A549 (cell line): ENCODE measurements around the gene GDF10. TPM values are rescaled to one million over a fixed set of nuclear protein-coding genes. Genes with fewer than 3 reads are reported as not detected.

Source experiments
- ATAC-seq, 2 experiments: fragments of 200-7000 bp in 1 of 2; fragments of >200 bp in 1 of 2; cut with Nextera tagmentation in 1 of 2; cut with Tn5 transposase in 1 of 2; 3 replicates each; pipeline versions ENCODE4 v1.8.0 to v1.9.1; 2018 to 2020; ENCODE audit warnings: mild to moderate bottlenecking in 1 of 2, moderate library complexity in 1 of 2
- CTCF ChIA-PET: fragments of 300-600 bp; sonication (Branson Sonifier 250); formaldehyde crosslinking; extraction: SDS; loops from one replicate; lab custom pipeline; 2021; ENCODE audit warnings: antibody characterized with exemption, inconsistent platforms; lab: Yijun Ruan, JAX
- POLR2A ChIA-PET: fragments of 350-600 bp; formaldehyde crosslinking; extraction: SDS; loops from one replicate; lab custom pipeline; 2021; ENCODE audit warnings: antibody characterized with exemption, inconsistent platforms; lab: Yijun Ruan, JAX
- DNase-seq, 2 experiments: peaks; one replicate each; pipeline versions ENCODE4 v3.0.0 to v3.0.0-alpha.2; 2011 to 2016; ENCODE audit warnings: low read depth in 1 of 2, low spot score in 1 of 2
- FAIRE-seq: peaks from 2 replicates; lab custom pipeline; 2011; peaks lifted over from hg19 to GRCh38; lab: Jason Lieb, UNC
- H3K27ac ChIP-seq, 2 experiments: fragments of >200 bp; sonication (Bioruptor Twin); formaldehyde crosslinking; 3 replicates each; pipeline ENCODE4 v1.5.1; 2016 to 2017
- H3K4me1 ChIP-seq: fragments of >200 bp; sonication (Bioruptor Twin); formaldehyde crosslinking; 3 replicates; pipeline ENCODE4 v1.6.1; 2016
- H3K4me2 ChIP-seq: fragments of >200 bp; sonication (Bioruptor Twin); formaldehyde crosslinking; 3 replicates; pipeline ENCODE4 v1.6.1; 2016
- H3K4me3 ChIP-seq: fragments of >200 bp; sonication (Bioruptor Twin); formaldehyde crosslinking; 3 replicates; pipeline ENCODE4 v1.5.1; 2016
- H3K9me3 ChIP-seq: fragments of >200 bp; sonication (Bioruptor Twin); formaldehyde crosslinking; 3 replicates; pipeline ENCODE4 v1.6.1; 2016
- ATOH8 ChIP-seq: fragments of 250-450 bp; sonication (Bioruptor Pico); IDR thresholded peaks from 2 replicates; pipeline ENCODE4 v1.5.0; 2020; ENCODE audit warnings: low read depth, mild to moderate bottlenecking, moderate library complexity
- CBX2 ChIP-seq: fragments of 200-600 bp; sonication (generic); IDR thresholded peaks from 2 replicates; pipeline ENCODE4 v1.6.1; 2016; ENCODE audit warnings: low read depth, mild to moderate bottlenecking, borderline replicate concordance
- CBX8 ChIP-seq: fragments of 200-600 bp; sonication (generic); IDR thresholded peaks from 2 replicates; pipeline ENCODE4 v1.6.1; 2016
- CTCF ChIP-seq: fragments of >200 bp; sonication (Bioruptor Twin); formaldehyde crosslinking; IDR thresholded peaks from 3 replicates; pipeline ENCODE4 v1.5.1; 2016
- EHMT2 ChIP-seq: fragments of 200-600 bp; sonication (generic); IDR thresholded peaks from 2 replicates; pipeline ENCODE4 v1.6.1; 2016; ENCODE audit warnings: antibody characterized with exemption, low read depth, mild to moderate bottlenecking, moderate library complexity
- ELK1 ChIP-seq: fragments of 150-350 bp; IDR thresholded peaks from 2 replicates; pipeline ENCODE4 v1.6.1; 2014; ENCODE audit warnings: low read depth, mild to moderate bottlenecking, low read length
- ESRRA ChIP-seq: fragments of 150-350 bp; IDR thresholded peaks from 2 replicates; pipeline ENCODE4 v1.6.1; 2014; ENCODE audit warnings: mild to moderate bottlenecking, low read length, borderline replicate concordance
- FOXS1 ChIP-seq: fragments of 250-450 bp; sonication (Bioruptor Pico); IDR thresholded peaks from 2 replicates; pipeline ENCODE4 v1.5.0; 2020; ENCODE audit warnings: mild to moderate bottlenecking, moderate library complexity
- HDAC2 ChIP-seq: fragments of 200-600 bp; sonication (generic); IDR thresholded peaks from 2 replicates; pipeline ENCODE4 v1.6.1; 2016
- HES2 ChIP-seq: fragments of >200 bp; sonication (Bioruptor Twin); formaldehyde crosslinking; IDR thresholded peaks from 2 replicates; pipeline ENCODE4 v1.6.1; 2016
- HMGXB4 ChIP-seq: fragments of 250-450 bp; sonication (Bioruptor Pico); IDR thresholded peaks from 2 replicates; pipeline ENCODE4 v1.5.0; 2021; ENCODE audit warnings: mild to moderate bottlenecking, moderate library complexity, borderline replicate concordance
- HOXB13 ChIP-seq: fragments of 250-450 bp; sonication (Bioruptor Pico); IDR thresholded peaks from 2 replicates; pipeline ENCODE4 v1.5.0; 2020; ENCODE audit warnings: low read depth, mild to moderate bottlenecking, moderate library complexity
- HOXB5 ChIP-seq: fragments of 250-450 bp; sonication (Bioruptor Pico); IDR thresholded peaks from 2 replicates; pipeline ENCODE4 v1.5.0; 2020; ENCODE audit warnings: mild to moderate bottlenecking, moderate library complexity
- JUN ChIP-seq, 2 experiments: fragments of >200 bp; sonication (Bioruptor Twin); formaldehyde crosslinking; IDR thresholded peaks; 2 replicates in 1 of 2; 3 replicates in 1 of 2; pipeline ENCODE4 v1.6.1; 2016 to 2017
- MAX ChIP-seq: IDR thresholded peaks from 2 replicates; pipeline ENCODE4 v1.6.1; 2012
- MAZ ChIP-seq: fragments of 150-350 bp; IDR thresholded peaks from 2 replicates; pipeline ENCODE4 v1.6.1; 2014; ENCODE audit warnings: antibody characterized with exemption, low read depth, low read length, borderline replicate concordance
- NPAS2 ChIP-seq: fragments of 250-450 bp; sonication (Bioruptor Pico); IDR thresholded peaks from 2 replicates; pipeline ENCODE4 v1.8.0; 2022; ENCODE audit warnings: mild to moderate bottlenecking, moderate library complexity, borderline replicate concordance
- POLR2A ChIP-seq: IDR thresholded peaks from 2 replicates; pipeline ENCODE4 v1.6.1; 2012; ENCODE audit warnings: mild to moderate bottlenecking, low read length
- POLR2AphosphoS2 ChIP-seq: conservative IDR thresholded peaks from 2 replicates; pipeline ENCODE4 v1.6.1; 2012; ENCODE audit warnings: low read length, improper control_type of control experiment, inconsistent platforms
- REST ChIP-seq: fragments of 200-600 bp; sonication (generic); IDR thresholded peaks from 2 replicates; pipeline ENCODE4 v1.6.1; 2016; ENCODE audit warnings: antibody characterized with exemption, mild to moderate bottlenecking, moderate library complexity
- RNF2 ChIP-seq: fragments of 200-600 bp; sonication (generic); IDR thresholded peaks from 2 replicates; pipeline ENCODE4 v1.6.1; 2016; ENCODE audit warnings: low read depth, mild to moderate bottlenecking, antibody characterized with exemption, moderate library complexity, borderline replicate concordance
- USF2 ChIP-seq: fragments of 450-650 bp; IDR thresholded peaks from 2 replicates; pipeline ENCODE4 v1.6.1; 2014; ENCODE audit warnings: antibody characterized with exemption
- ZFP36 ChIP-seq: fragments of 450-650 bp; IDR thresholded peaks from 2 replicates; pipeline ENCODE4 v1.6.1; 2014; ENCODE audit warnings: borderline replicate concordance; ENCODE audit not compliant: partially characterized antibody
- ZSCAN20 ChIP-seq: fragments of 250-450 bp; sonication (Bioruptor Pico); IDR thresholded peaks from 2 replicates; pipeline ENCODE4 v1.8.0; 2022; ENCODE audit warnings: mild to moderate bottlenecking, moderate library complexity
- WGBS: methylation state at CpG from one replicate; pipeline ENCODE4 v1.1.6; 2017; ENCODE audit errors: missing lambda C conversion rate; 5-methylcytosine and 5-hydroxymethylcytosine counted together
- polyA plus RNA-seq, 4 experiments: library from polyadenylated mRNA; depleted of rRNA in 3 of 4; stranded (reverse); fragments of >200 nt; fragmentation: RNase III in 1 of 4; extraction: RNeasy Plus Mini Kit Qiagen cat#74134 plus additional on column Dnase treatment in 1 of 4; gene quantifications; 2 replicates in 3 of 4; 3 replicates in 1 of 4; pipeline ENCODE4 v1.2.3, GENCODE V29; 2011 to 2017

The GDF10 gene
- polyA plus RNA-seq, 2 of the 4 experiments (the other 2 are of a cell fraction) = 0.10 TPM; not detected in 1

- H3K9me3 ChIP-seq = no peaks in the 10 kb centered on the region
- DNase-seq = no peak
- CTCF ChIA-PET = interaction anchor here (0.9 to 1.9 kb wide), 5 partner anchors 10 to 281 kb away, joined by 3 to 10 read pairs (median 6); no protein-coding TSS in a partner anchor
- no peak overlapping the region for H3K4me2 ChIP-seq
- WGBS = 9% methylated on average over 2 of the region's 2 CpGs
- no peak for FAIRE-seq
- H3K4me1 ChIP-seq = no peaks in the 10 kb centered on the region
- no peak for ATAC-seq
- no peak overlapping the region for H3K27ac ChIP-seq
- TF ChIP-seq HDAC2 (no peak), CBX8 (no peak), HOXB13 (no peak), HMGXB4 (CRISPR knock-in tag) (no peak), HES2 (no peak), ZSCAN20 (CRISPR knock-in tag) (no peak), EHMT2 (no peak), ATOH8 (CRISPR knock-in tag) (no peak), HOXB5 (CRISPR knock-in tag) (no peak), REST (no peak), ELK1 (no peak), CBX2 (no peak), USF2 (no peak), POLR2A (no peak), NPAS2 (CRISPR knock-in tag) (no peak)
- no peak overlapping the region for H3K4me3 ChIP-seq
- POLR2A ChIA-PET = no interaction called here
These were observed 5.6 kb downstream of the GDF10 start for GRCh38 chr10:47305566-47305965.

GRCh38 chr10:47306387-47307210 is 6.6 kb downstream of the GDF10 start:
- CTCF ChIA-PET = interaction anchor here (0.9 to 2.4 kb wide), 8 partner anchors 9 to 282 kb away, joined by 3 to 10 read pairs (median 6); no protein-coding TSS in a partner anchor
- TF ChIP-seq MAX (no peak), ZFP36 (no peak), EHMT2 (no peak), JUN (IDR thresholded peaks at IDR 0.05) (no peak), CTCF (no peak), MAZ (no peak), ELK1 (no peak), FOXS1 (CRISPR knock-in tag) (no peak), RNF2 (no peak), ESRRA (no peak), POLR2AphosphoS2 (no peak)

More at GRCh38 chr10:47306387-47307210, 6.6 kb downstream of the GDF10 start:
- ATAC-seq = no peak
- POLR2A ChIA-PET = no interaction called here
- no peak for DNase-seq
- Histone ChIP-seq H3K9me3 (no peaks in the 10 kb centered on the region), H3K4me1 (no peaks in the 10 kb centered on the region), H3K4me3 (no peak overlapping the region), H3K4me2 (no peak overlapping the region), H3K27ac (no peak overlapping the region)
- FAIRE-seq = no peak
- 39% methylated on average over 10 of the region's 10 CpGs for WGBS
